Skeletal muscle satellite cell (primary cell): ENCODE data around the gene ACSL5.
"Not testable (repeated sequence)": the region's sequence is repeated elsewhere in the genome, so short reads cannot be mapped to it uniquely, and the experiment has no call there.

ENCODE experiments used
- H3K27me3 ChIP-seq: 2 replicates; pipeline ENCODE4 v1.7.0; 2013; ENCODE audit warnings: low read length; ENCODE audit not compliant: control insufficient read depth, insufficient read depth
- H3K36me3 ChIP-seq: 2 replicates; pipeline ENCODE4 v1.7.0; 2013; ENCODE audit warnings: mild to moderate bottlenecking, control low read depth, low read length; ENCODE audit not compliant: insufficient read depth
- H3K4me1 ChIP-seq: 2 replicates; pipeline ENCODE4 v1.7.0; 2013; ENCODE audit warnings: low read length; ENCODE audit not compliant: control insufficient read depth, insufficient read depth
- H3K4me2 ChIP-seq: 2 replicates; pipeline ENCODE4 v1.7.0; 2013; ENCODE audit warnings: mild to moderate bottlenecking, low read length
- H3K4me3 ChIP-seq: 2 replicates; pipeline ENCODE4 v1.7.0; 2013; ENCODE audit warnings: low read length
- H3K9ac ChIP-seq: 2 replicates; pipeline ENCODE4 v1.7.0; 2013; ENCODE audit warnings: mild to moderate bottlenecking, low read depth, low read length, moderate library complexity
- H3K9me3 ChIP-seq: replicated peaks from 2 replicates; pipeline ENCODE4 v1.7.0; 2013; ENCODE audit warnings: mild to moderate bottlenecking, control low read depth, low read length

Gene ACSL5

GRCh38 chr10:112395809-112396530 lies 22.1 kb downstream of the ACSL5 start:
- H3K9ac ChIP-seq = no peak overlapping the region
- no peak overlapping the region for H3K4me3 ChIP-seq
- peaks cover 2% of the 10 kb centered on the region for H3K27me3 ChIP-seq
- no peaks in the 10 kb centered on the region for H3K36me3 ChIP-seq
- H3K4me2 ChIP-seq = no peak overlapping the region
- no peaks in the 10 kb centered on the region for H3K9me3 ChIP-seq
- no peaks in the 10 kb centered on the region for H3K4me1 ChIP-seq

DNA sequence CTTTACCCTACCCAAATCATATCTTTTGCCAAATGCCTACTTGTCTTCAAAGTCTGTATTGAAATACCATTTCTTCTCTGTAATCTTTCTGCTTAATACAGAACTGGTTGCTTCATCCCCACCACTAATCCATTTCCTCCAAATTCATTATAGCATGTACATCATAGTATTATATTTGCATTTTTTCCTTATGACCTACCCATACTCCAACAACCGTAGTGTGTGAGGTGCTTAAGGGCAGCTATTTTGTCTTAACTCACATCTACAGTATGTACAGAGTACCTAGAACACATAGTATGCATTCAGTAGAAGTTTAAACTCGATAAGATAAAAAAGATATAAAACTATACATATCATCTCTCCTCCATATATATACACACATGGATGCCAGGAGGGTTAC lies 23.7 kb downstream of the ACSL5 start:
- Histone ChIP-seq H3K4me3 (no peak overlapping the region), H3K36me3 (no peaks in the 10 kb centered on the region)

DNA sequence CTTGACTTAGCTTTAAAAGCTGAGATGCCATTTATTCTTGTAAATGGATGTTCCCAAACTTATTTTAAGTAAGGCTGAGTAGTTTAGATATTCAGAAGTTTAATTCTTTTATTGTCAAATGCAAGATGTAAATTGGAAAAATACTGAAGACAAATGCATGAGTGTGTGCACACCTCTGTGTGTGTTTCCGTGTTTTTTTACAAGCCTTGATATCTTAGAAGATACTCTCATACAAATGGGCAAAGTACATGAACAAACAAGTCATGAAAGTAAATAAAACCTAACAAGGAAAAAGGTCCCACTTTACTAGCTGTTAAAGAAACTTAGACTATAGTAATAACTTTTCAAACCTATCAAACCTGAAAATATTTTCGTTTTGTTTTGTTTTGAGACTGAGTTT lies 29.0 kb downstream of the ACSL5 start:
- H3K4me2 ChIP-seq = no peak overlapping the region
- no peak overlapping the region for H3K4me3 ChIP-seq
- no peaks in the 10 kb centered on the region for H3K9me3 ChIP-seq
- peaks cover 7% of the 10 kb centered on the region for H3K27me3 ChIP-seq
- H3K4me1 ChIP-seq = no peaks in the 10 kb centered on the region
- H3K36me3 ChIP-seq = no peaks in the 10 kb centered on the region
- no peak overlapping the region for H3K9ac ChIP-seq

More for the DNA sequence above, 23.7 kb downstream of the ACSL5 start:
- H3K4me2 ChIP-seq = no peak overlapping the region
- H3K9me3 ChIP-seq = no peaks in the 10 kb centered on the region
- H3K9ac ChIP-seq = no peak overlapping the region
- peaks cover 6% of the 10 kb centered on the region for H3K27me3 ChIP-seq
- H3K4me1 ChIP-seq = no peaks in the 10 kb centered on the region

- H3K9me3 ChIP-seq = no peaks in the 10 kb centered on the region
- no peaks in the 10 kb centered on the region for H3K36me3 ChIP-seq
- no peak overlapping the region for H3K9ac ChIP-seq
- peaks cover 10% of the 10 kb centered on the region for H3K27me3 ChIP-seq
- H3K4me2 ChIP-seq = no peak overlapping the region
- no peaks in the 10 kb centered on the region for H3K4me1 ChIP-seq
- no peak overlapping the region for H3K4me3 ChIP-seq
These were observed 30.7 kb downstream of the ACSL5 start for GRCh38 chr10:112404617-112405016.

DNA sequence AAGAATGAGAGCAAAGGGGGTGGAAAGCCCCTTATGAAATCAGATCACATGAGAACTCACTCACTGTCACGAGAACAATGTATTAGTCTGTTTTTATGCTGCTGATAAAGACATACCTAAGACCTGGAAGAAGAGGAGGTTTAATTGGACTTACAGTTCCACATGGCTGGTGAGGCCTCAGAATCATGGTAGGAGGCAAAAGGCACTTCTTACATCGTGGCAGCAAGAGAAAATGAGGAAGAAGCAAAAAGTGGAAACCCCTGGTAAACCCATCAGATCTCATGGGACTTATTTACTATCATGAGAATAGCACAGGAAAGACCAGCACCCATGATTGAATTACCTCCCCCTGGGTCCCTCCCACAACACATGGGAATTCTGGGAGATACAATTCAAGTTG lies 32.9 kb downstream of the ACSL5 start:
- not testable (repeated sequence) for H3K27me3 ChIP-seq, H3K4me1 ChIP-seq, H3K9me3 ChIP-seq, H3K36me3 ChIP-seq, H3K4me3 ChIP-seq, H3K4me2 ChIP-seq, H3K9ac ChIP-seq

DNA sequence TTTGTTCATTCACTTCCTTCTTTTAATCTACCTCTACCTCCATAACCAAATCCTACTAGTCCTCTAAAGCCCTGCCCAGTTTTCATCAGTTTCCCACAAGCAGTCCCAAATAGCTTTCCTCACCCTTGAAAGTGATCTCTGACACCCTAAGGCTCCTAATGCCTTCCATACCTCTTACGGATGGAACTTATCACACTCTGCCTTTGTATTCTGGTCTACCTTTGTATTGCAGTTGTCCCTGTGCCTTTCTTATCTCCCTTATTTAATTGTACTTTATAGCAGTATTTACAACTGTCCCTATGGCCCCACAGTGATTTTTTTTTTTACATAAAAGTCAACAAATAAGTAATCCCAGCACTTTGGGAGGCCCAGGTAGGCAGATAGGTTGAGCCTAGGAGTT lies 33.8 kb downstream of the ACSL5 start:
- H3K4me2 ChIP-seq = no peak overlapping the region
- no peak overlapping the region for H3K9ac ChIP-seq
- no peaks in the 10 kb centered on the region for H3K36me3 ChIP-seq
- no peaks in the 10 kb centered on the region for H3K9me3 ChIP-seq
- H3K4me1 ChIP-seq = no peaks in the 10 kb centered on the region
- no peak overlapping the region for H3K4me3 ChIP-seq
- H3K27me3 ChIP-seq = peaks cover 6% of the 10 kb centered on the region

DNA sequence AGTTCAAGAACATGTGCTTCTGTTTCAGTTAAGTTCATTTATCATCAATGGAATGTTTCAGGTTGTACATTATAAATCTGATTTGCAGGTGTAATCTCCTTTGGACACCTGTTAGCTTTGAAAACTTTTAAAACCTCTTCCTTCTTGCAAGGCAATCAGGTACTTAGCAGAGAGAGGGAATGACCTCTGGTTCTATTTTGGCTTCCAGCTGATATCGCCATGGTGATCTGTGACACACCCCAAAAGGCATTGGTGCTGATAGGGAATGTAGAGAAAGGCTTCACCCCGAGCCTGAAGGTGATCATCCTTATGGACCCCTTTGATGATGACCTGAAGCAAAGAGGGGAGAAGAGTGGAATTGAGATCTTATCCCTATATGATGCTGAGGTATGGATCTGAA lies 35.4 kb downstream of the ACSL5 start:
- H3K36me3 ChIP-seq = no peaks in the 10 kb centered on the region
- H3K4me1 ChIP-seq = no peaks in the 10 kb centered on the region
- no peak overlapping the region for H3K4me2 ChIP-seq
- peaks cover 6% of the 10 kb centered on the region for H3K27me3 ChIP-seq
- H3K4me3 ChIP-seq = no peak overlapping the region
- H3K9ac ChIP-seq = no peak overlapping the region
- no peaks in the 10 kb centered on the region for H3K9me3 ChIP-seq

GRCh38 chr10:112409755-112410154 lies 35.8 kb downstream of the ACSL5 start:
- no peaks in the 10 kb centered on the region for H3K4me1 ChIP-seq
- no peaks in the 10 kb centered on the region for H3K36me3 ChIP-seq
- no peak overlapping the region for H3K4me2 ChIP-seq
- peaks cover 6% of the 10 kb centered on the region for H3K27me3 ChIP-seq
- H3K9me3 ChIP-seq = no peaks in the 10 kb centered on the region
- no peak overlapping the region for H3K9ac ChIP-seq
- H3K4me3 ChIP-seq = no peak overlapping the region

DNA sequence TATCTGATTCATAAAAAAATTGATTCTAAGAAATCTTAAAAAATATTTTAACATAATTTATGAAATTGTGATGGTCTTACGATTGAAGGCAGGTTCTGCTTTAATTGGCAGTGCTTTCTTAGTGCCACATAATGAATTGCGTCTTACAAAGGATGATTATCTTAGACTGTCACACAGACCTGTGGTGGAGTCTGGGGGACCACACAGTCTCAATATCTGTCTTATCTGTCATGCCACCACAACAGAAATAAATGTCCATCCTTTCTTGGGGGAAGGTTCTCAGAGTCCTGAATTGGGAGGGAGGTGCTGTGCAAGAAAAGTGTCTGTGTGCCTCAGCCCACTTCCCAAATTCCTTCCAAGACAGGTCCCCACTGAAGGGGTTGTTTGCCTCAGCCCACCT lies 38.8 kb downstream of the ACSL5 start:
- Histone ChIP-seq H3K36me3 (no peaks in the 10 kb centered on the region), H3K27me3 (peaks cover 3% of the 10 kb centered on the region), H3K4me3 (no peak overlapping the region), H3K4me1 (no peaks in the 10 kb centered on the region), H3K9me3 (no peaks in the 10 kb centered on the region), H3K9ac (no peak overlapping the region), H3K4me2 (no peak overlapping the region)

- Histone ChIP-seq H3K4me1 (no peaks in the 10 kb centered on the region), H3K27me3 (no peaks in the 10 kb centered on the region), H3K4me3 (no peak overlapping the region), H3K9ac (no peak overlapping the region), H3K9me3 (no peaks in the 10 kb centered on the region), H3K36me3 (no peaks in the 10 kb centered on the region), H3K4me2 (no peak overlapping the region)
These were observed 47.8 kb downstream of the ACSL5 start for GRCh38 chr10:112421731-112422130.

DNA sequence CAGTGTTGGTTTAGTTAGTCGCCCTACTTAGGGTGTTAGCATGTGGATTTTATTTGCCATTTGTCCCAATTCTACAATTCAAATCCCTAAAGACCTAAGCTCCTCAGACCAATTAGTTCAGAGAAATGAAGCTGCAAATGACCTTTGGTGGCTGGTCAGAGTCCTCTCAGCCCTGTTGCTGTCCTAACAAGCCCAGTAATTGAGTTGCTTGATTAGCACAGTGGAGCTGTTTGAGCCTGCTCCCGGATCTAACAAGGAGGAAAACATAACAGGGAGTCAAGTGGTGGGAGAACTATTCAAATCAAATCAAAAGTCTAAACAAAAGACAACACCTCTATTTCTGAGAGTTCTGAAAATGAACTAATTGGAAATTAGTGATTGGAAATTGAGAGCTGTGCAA lies 50.7 kb downstream of the ACSL5 start:
- H3K4me1 ChIP-seq = no peaks in the 10 kb centered on the region
- H3K36me3 ChIP-seq = peaks cover 7% of the 10 kb centered on the region
- no peak overlapping the region for H3K9ac ChIP-seq
- no peaks in the 10 kb centered on the region for H3K27me3 ChIP-seq
- no peak overlapping the region for H3K4me2 ChIP-seq
- no peak overlapping the region for H3K4me3 ChIP-seq
- no peaks in the 10 kb centered on the region for H3K9me3 ChIP-seq

DNA sequence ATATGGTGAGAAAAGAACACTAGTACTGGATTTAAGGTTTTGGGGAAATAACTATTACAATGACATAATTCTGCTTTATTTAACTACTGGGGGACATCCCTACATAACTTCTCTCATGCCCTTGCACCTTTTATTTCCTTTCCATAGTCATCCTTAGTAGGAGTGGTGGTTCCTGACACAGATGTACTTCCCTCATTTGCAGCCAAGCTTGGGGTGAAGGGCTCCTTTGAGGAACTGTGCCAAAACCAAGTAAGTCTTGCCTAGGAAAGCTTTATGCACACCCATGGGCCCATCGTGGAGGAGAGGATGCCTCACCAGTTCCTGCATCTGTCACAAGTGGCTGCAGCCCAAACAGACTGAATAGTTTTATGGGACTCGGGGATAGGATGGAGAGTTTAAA lies 52.2 kb downstream of the ACSL5 start:
- Histone ChIP-seq H3K4me2 (no peak overlapping the region), H3K9ac (no peak overlapping the region), H3K4me1 (no peaks in the 10 kb centered on the region), H3K36me3 (peaks cover 20% of the 10 kb centered on the region), H3K9me3 (no peaks in the 10 kb centered on the region), H3K27me3 (no peaks in the 10 kb centered on the region), H3K4me3 (no peak overlapping the region)
